Suprapubic skin (tissue), 4 donors: ENCODE results near the gene KCNJ6.
"Not testable (repeated sequence)": the region's sequence is repeated elsewhere in the genome, so short reads cannot be mapped to it uniquely, and the experiment has no call there.

Experiments
- EP300 ChIP-seq: sonication (generic); formaldehyde crosslinking; IDR thresholded peaks from one replicate; pipeline ENCODE4 v1.6.1; 2017; ENCODE audit warnings: antibody characterized with exemption
- POLR2A ChIP-seq, 2 donors: fragments of 450-650 bp; IDR thresholded peaks; one replicate each; pipeline ENCODE4 v1.6.1; 2017; ENCODE audit warnings: antibody characterized with exemption in 2 of 2, mild to moderate bottlenecking in 2 of 2, moderate library complexity in 2 of 2
- POLR2AphosphoS5 ChIP-seq, 3 donors: sonication (generic); formaldehyde crosslinking; IDR thresholded peaks; one replicate each; pipeline ENCODE4 v1.6.1; 2017; ENCODE audit warnings: antibody characterized with exemption in 3 of 3
- TF ChIP-seq, protein P1 (sequence below), 2 donors: fragments of 200-600 bp in 1 of 2; fragments of 450-650 bp in 1 of 2; sonication (generic) in 1 of 2; IDR thresholded peaks; one replicate each; pipeline ENCODE4 v1.5.1; 2016 to 2019; ENCODE audit warnings: antibody characterized with exemption in 2 of 2, mild to moderate bottlenecking in 1 of 2, moderate library complexity in 1 of 2

DNA sequence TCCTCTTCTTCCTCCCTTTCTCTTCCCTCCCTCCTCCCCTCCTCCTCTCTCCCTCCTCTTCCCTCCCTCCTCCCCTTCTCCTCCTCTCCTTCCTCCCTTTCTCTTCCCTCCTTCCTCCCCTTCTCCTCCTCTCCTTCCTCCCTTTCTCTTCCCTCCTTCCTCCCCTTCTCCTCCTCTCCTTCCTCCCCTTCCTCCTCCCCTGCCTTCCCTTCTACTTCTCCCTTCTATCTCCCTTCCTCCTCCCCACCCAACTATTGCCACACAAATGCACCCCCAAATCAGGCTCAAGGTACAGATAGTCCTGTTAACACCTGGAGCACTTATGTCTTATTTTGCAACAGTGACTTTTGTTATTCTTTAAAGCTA is 203.7 kb downstream of the KCNJ6 start:
- not testable (repeated sequence) for TF ChIP-seq EP300; POLR2A (IDR thresholded peaks at IDR 0.05); POLR2AphosphoS5 (IDR thresholded peaks at IDR 0.05)
- TF ChIP-seq, protein P1, sequence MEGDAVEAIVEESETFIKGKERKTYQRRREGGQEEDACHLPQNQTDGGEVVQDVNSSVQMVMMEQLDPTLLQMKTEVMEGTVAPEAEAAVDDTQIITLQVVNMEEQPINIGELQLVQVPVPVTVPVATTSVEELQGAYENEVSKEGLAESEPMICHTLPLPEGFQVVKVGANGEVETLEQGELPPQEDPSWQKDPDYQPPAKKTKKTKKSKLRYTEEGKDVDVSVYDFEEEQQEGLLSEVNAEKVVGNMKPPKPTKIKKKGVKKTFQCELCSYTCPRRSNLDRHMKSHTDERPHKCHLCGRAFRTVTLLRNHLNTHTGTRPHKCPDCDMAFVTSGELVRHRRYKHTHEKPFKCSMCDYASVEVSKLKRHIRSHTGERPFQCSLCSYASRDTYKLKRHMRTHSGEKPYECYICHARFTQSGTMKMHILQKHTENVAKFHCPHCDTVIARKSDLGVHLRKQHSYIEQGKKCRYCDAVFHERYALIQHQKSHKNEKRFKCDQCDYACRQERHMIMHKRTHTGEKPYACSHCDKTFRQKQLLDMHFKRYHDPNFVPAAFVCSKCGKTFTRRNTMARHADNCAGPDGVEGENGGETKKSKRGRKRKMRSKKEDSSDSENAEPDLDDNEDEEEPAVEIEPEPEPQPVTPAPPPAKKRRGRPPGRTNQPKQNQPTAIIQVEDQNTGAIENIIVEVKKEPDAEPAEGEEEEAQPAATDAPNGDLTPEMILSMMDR (IDR thresholded peaks at IDR 0.05), result not testable (repeated sequence)
